Naive thymus-derived CD4-positive, alpha-beta T cell (primary cell): ENCODE results near the gene NARS2. TPM values are rescaled to one million over a fixed set of nuclear protein-coding genes. Genes with fewer than 3 reads are reported as not detected.
A peak's percentile ranks its signal among the peaks of the same experiment; 100 is the strongest.
"Not testable (repeated sequence)": the region's sequence is repeated elsewhere in the genome, so short reads cannot be mapped to it uniquely, and the experiment has no call there.

Source experiments
- ATAC-seq: fragments of 150-1000 bp; cut with Tn5 transposase; 2 replicates; pipeline ENCODE4 v1.10.0; 2021; ENCODE audit warnings: mild to moderate bottlenecking, moderate library complexity
- CTCF ChIA-PET: fragments of 350-600 bp; sonication (Branson Sonifier 250); formaldehyde crosslinking; loops from one replicate; lab custom pipeline; 2021; ENCODE audit warnings: antibody characterized with exemption; lab: Charles Lee
- POLR2A ChIA-PET: fragments of 350-600 bp; sonication (Branson Sonifier 250); formaldehyde crosslinking; loops from one replicate; lab custom pipeline; 2021; ENCODE audit warnings: antibody characterized with exemption, inconsistent platforms; lab: Charles Lee
- DNase-seq, 9 donors: peaks; one replicate each; pipeline versions ENCODE4 v3.0.0 to v3.0.0-alpha.2; 2020 to 2022; ENCODE audit warnings: mixed read lengths in 1 of 9
- H3K27ac ChIP-seq: one replicate; pipeline ENCODE4 v1.7.0; 2013; ENCODE audit warnings: mild to moderate bottlenecking, low read depth, low read length, moderate library complexity
- H3K27me3 ChIP-seq, 2 donors: one replicate each; pipeline ENCODE4 v1.7.0; 2013; ENCODE audit warnings: low read length in 2 of 2, mild to moderate bottlenecking in 2 of 2, moderate library complexity in 2 of 2; ENCODE audit not compliant: control insufficient read depth in 2 of 2, insufficient read depth in 2 of 2
- H3K36me3 ChIP-seq, 3 experiments: 1 replicate in 2 of 3; 2 replicates in 1 of 3; pipeline ENCODE4 v1.7.0; 2013; ENCODE audit warnings: low read length in 3 of 3, mild to moderate bottlenecking in 3 of 3, moderate library complexity in 1 of 3; ENCODE audit not compliant: insufficient read depth in 3 of 3, control insufficient read depth in 2 of 3
- H3K4me1 ChIP-seq, 2 donors: one replicate each; pipeline ENCODE4 v1.7.0; 2013; ENCODE audit warnings: low read length in 2 of 2, mild to moderate bottlenecking in 2 of 2, moderate library complexity in 1 of 2; ENCODE audit not compliant: control insufficient read depth in 2 of 2, insufficient read depth in 2 of 2
- H3K4me3 ChIP-seq: 2 replicates; pipeline ENCODE4 v1.7.0; 2013; ENCODE audit warnings: mild to moderate bottlenecking, low read length
- H3K9me3 ChIP-seq, 3 experiments: 1 replicate in 2 of 3; 2 replicates in 1 of 3; pipeline ENCODE4 v1.7.0; 2013; ENCODE audit warnings: low read length in 3 of 3; ENCODE audit not compliant: control insufficient read depth in 2 of 3
- H3K27ac Mint-ChIP-seq, 9 donors: one replicate each; pipeline ENCODE4 v1.8.0; 2020 to 2022; ENCODE audit warnings: mixed read lengths in 9 of 9, mild to moderate bottlenecking in 8 of 9, moderate library complexity in 5 of 9, inconsistent platforms in 2 of 9
- H3K27me3 Mint-ChIP-seq, 5 donors: one replicate each; pipeline ENCODE4 v1.8.0; 2021 to 2022; ENCODE audit warnings: mixed read lengths in 5 of 5, mild to moderate bottlenecking in 1 of 5
- H3K36me3 Mint-ChIP-seq, 5 donors: one replicate each; pipeline ENCODE4 v1.8.0; 2020 to 2022; ENCODE audit warnings: mixed read lengths in 5 of 5, mild to moderate bottlenecking in 3 of 5, inconsistent platforms in 1 of 5
- H3K4me1 Mint-ChIP-seq, 7 donors: one replicate each; pipeline ENCODE4 v1.8.0; 2020 to 2022; ENCODE audit warnings: mixed read lengths in 7 of 7, mild to moderate bottlenecking in 3 of 7, inconsistent platforms in 1 of 7
- H3K4me3 Mint-ChIP-seq, 10 donors: one replicate each; pipeline ENCODE4 v1.8.0; 2020 to 2022; ENCODE audit warnings: mild to moderate bottlenecking in 10 of 10, mixed read lengths in 10 of 10, moderate library complexity in 6 of 10, inconsistent platforms in 2 of 10
- H3K9me3 Mint-ChIP-seq, 11 donors: one replicate each; pipeline ENCODE4 v1.8.0; 2020 to 2022; ENCODE audit warnings: mixed read lengths in 11 of 11, mild to moderate bottlenecking in 4 of 11, inconsistent platforms in 1 of 11, moderate library complexity in 1 of 11
- intact Hi-C, 2 donors: fragments of 100-400 bp; cut with micrococcal nuclease; formaldehyde crosslinking; loops; one replicate each; pipeline ENCODE4 v1.15.1; 2023
- polyA plus RNA-seq, 2 donors: library from polyadenylated mRNA; unstranded; fragments of 300-500 nt; fragmentation: Illumina TruSeq; gene quantifications; one replicate each; pipeline ENCODE4 v1.2.3, GENCODE V29; 2021
- total RNA-seq, 6 experiments: library from RNA in 5 of 6; stranded (reverse) in 5 of 6; gene quantifications; 1 replicate in 5 of 6; 2 replicates in 1 of 6; pipeline ENCODE4 v1.2.3 and lab custom pipeline; 2021 to 2026

Gene NARS2
- total and polyA plus RNA-seq, 7 experiments from 2014 or later, result 9.3 to 21.5 (median 19.0) TPM

- no peak overlapping the region for H3K27ac ChIP-seq
- ChIA-PET POLR2A (interaction anchor here (0.6 kb wide), 1 partner anchor 34 kb away, joined by 5 read pairs; no protein-coding TSS in a partner anchor), CTCF (no interaction called here)
- H3K4me3 ChIP-seq, result no peak overlapping the region
- H3K36me3 ChIP-seq, result no peaks in the 10 kb centered on the region
- no peaks in the 10 kb centered on the region for H3K9me3 ChIP-seq
- peaks cover 4 to 37% (median 29%) of the 10 kb centered on the region in 5 donors for H3K36me3 Mint-ChIP-seq
- H3K4me3 Mint-ChIP-seq, result no peak overlapping the region
- DNase-seq (no peak), ATAC-seq (no peak)
- H3K27me3 ChIP-seq, result no peaks in the 10 kb centered on the region
- H3K27me3 Mint-ChIP-seq, result no peaks in the 10 kb centered on the region
- H3K4me1 ChIP-seq, result peaks cover 4 to 5% of the 10 kb centered on the region in 2 donors
- H3K9me3 Mint-ChIP-seq, result peaks cover 0 to 6% (median 0%) of the 10 kb centered on the region in 11 donors
- peaks cover 12 to 38% (median 17%) of the 10 kb centered on the region in 7 donors for H3K4me1 Mint-ChIP-seq
- intact Hi-C loops, result loop anchor here in 1 of 2 donors (5.0 kb wide), 2 partner anchors 176 to 646 kb away; partner anchors contain the start of genes AAMDC and RSF1
- H3K27ac Mint-ChIP-seq, result peak overlapping the region in 1 of 9 donors; percentile 2
Observed at GRCh38 chr11:78467931-78468330, 106.7 kb downstream of the NARS2 start.

- CTCF ChIA-PET, result no interaction called here
- DNase-seq (no peak), ATAC-seq (no peak)
- H3K4me3 ChIP-seq, result no peak overlapping the region
- H3K9me3 Mint-ChIP-seq, result peaks cover 0 to 6% (median 0%) of the 10 kb centered on the region in 11 donors
- no peaks in the 10 kb centered on the region for H3K36me3 ChIP-seq
- no peak overlapping the region for H3K27ac ChIP-seq
- H3K27ac Mint-ChIP-seq, result peak overlapping the region in 2 of 9 donors; percentile 2 to 6
- peaks cover 4 to 5% of the 10 kb centered on the region in 2 donors for H3K4me1 ChIP-seq
- H3K4me1 Mint-ChIP-seq, result peaks cover 12 to 36% (median 17%) of the 10 kb centered on the region in 7 donors
- no peaks in the 10 kb centered on the region for H3K27me3 ChIP-seq
- intact Hi-C loops, result loop anchor here in 1 of 2 donors (5.0 kb wide), 2 partner anchors 175 to 645 kb away; partner anchors contain the start of genes AAMDC and RSF1
- peaks cover 4 to 32% (median 25%) of the 10 kb centered on the region in 5 donors for H3K36me3 Mint-ChIP-seq
- no peaks in the 10 kb centered on the region for H3K27me3 Mint-ChIP-seq
- POLR2A ChIA-PET, result no interaction called here
- no peak overlapping the region for H3K4me3 Mint-ChIP-seq
- no peaks in the 10 kb centered on the region for H3K9me3 ChIP-seq
Observed at GRCh38 chr11:78467370-78467769, 107.3 kb downstream of the NARS2 start.

- H3K9me3 Mint-ChIP-seq, result no peaks in the 10 kb centered on the region
- ATAC-seq (peak; percentile 93), DNase-seq (peak in 6 of 9 donors; percentile 16 to 55 (median 26))
- H3K4me1 Mint-ChIP-seq, result peaks cover 12 to 44% (median 17%) of the 10 kb centered on the region in 7 donors
- peak overlapping the region; percentile 37 to 81 (median 64) for H3K4me3 Mint-ChIP-seq
- Histone ChIP-seq H3K4me1 (peaks cover 4 to 5% of the 10 kb centered on the region in 2 donors), H3K9me3 (no peaks in the 10 kb centered on the region), H3K4me3 (no peak overlapping the region), H3K36me3 (peaks cover 0 to 3% (median 0%) of the 10 kb centered on the region in 3 experiments), H3K27ac (peak overlapping the region; percentile 3), H3K27me3 (no peaks in the 10 kb centered on the region)
- ChIA-PET CTCF (no interaction called here), POLR2A (interaction anchor here (0.7 kb wide), 1 partner anchor 470 kb away, joined by 3 read pairs; no protein-coding TSS in a partner anchor)
- H3K36me3 Mint-ChIP-seq, result peaks cover 12 to 42% (median 33%) of the 10 kb centered on the region in 5 donors
- H3K27ac Mint-ChIP-seq, result peak overlapping the region; percentile 54 to 95 (median 79)
- intact Hi-C loops, result loop anchor here in 1 of 2 donors (1.0 to 5.0 kb wide), 7 partner anchors 15 to 643 kb away; partner anchors contain the start of genes AAMDC, GAB2, KCTD21 and RSF1
- no peaks in the 10 kb centered on the region for H3K27me3 Mint-ChIP-seq
Observed at GRCh38 chr11:78465169-78465942, 109.3 kb downstream of the NARS2 start.

GRCh38 chr11:78464787-78465168, 109.9 kb downstream of the NARS2 start:
- peak overlapping the region in 3 of 10 donors; percentile 79 to 92 (median 83) for H3K4me3 Mint-ChIP-seq
- not testable (repeated sequence) for H3K27ac ChIP-seq, H3K27me3 ChIP-seq, H3K36me3 ChIP-seq, DNase-seq, H3K27me3 Mint-ChIP-seq, H3K9me3 Mint-ChIP-seq, H3K4me3 ChIP-seq, H3K4me1 ChIP-seq, ATAC-seq, H3K9me3 ChIP-seq
- H3K4me1 Mint-ChIP-seq, result peaks cover 12 to 45% (median 17%) of the 10 kb centered on the region in 7 donors
- intact Hi-C loops, result loop anchor here in 1 of 2 donors (1.0 to 5.0 kb wide), 7 partner anchors 14 to 642 kb away; partner anchors contain the start of genes AAMDC, GAB2, KCTD21 and RSF1
- H3K27ac Mint-ChIP-seq, result peak overlapping the region in 2 of 9 donors; percentile 87 to 92
- ChIA-PET POLR2A (interaction anchor here (0.7 kb wide), 1 partner anchor 470 kb away, joined by 3 read pairs; no protein-coding TSS in a partner anchor), CTCF (interaction anchor here (0.6 kb wide), 1 partner anchor 103 kb away, joined by 3 read pairs; no protein-coding TSS in a partner anchor)
- peaks cover 14 to 45% (median 38%) of the 10 kb centered on the region in 5 donors for H3K36me3 Mint-ChIP-seq

GRCh38 chr11:78460471-78460870, 114.2 kb downstream of the NARS2 start:
- no peaks in the 10 kb centered on the region for H3K27me3 ChIP-seq
- no peaks in the 10 kb centered on the region for H3K27me3 Mint-ChIP-seq
- no peaks in the 10 kb centered on the region for H3K9me3 ChIP-seq
- peaks cover 3 to 30% (median 11%) of the 10 kb centered on the region in 7 donors for H3K4me1 Mint-ChIP-seq
- CTCF ChIA-PET, result no interaction called here
- ATAC-seq (no peak), DNase-seq (no peak)
- no peak overlapping the region for H3K27ac ChIP-seq
- no peak overlapping the region for H3K4me3 Mint-ChIP-seq
- POLR2A ChIA-PET, result no interaction called here
- peak overlapping the region in 2 of 9 donors; percentile 31 to 68 for H3K27ac Mint-ChIP-seq
- H3K9me3 Mint-ChIP-seq, result peaks cover 0 to 5% (median 0%) of the 10 kb centered on the region in 11 donors
- intact Hi-C loops, result no loop called here
- peaks cover 0 to under 1% of the 10 kb centered on the region in 2 donors for H3K4me1 ChIP-seq
- H3K4me3 ChIP-seq, result no peak overlapping the region
- peaks cover 19 to 69% (median 54%) of the 10 kb centered on the region in 5 donors for H3K36me3 Mint-ChIP-seq
- H3K36me3 ChIP-seq, result peaks cover 0 to 22% (median 0%) of the 10 kb centered on the region in 3 experiments

- no peak overlapping the region for H3K27ac Mint-ChIP-seq
- H3K9me3 Mint-ChIP-seq, result peaks cover 0 to 7% (median 0%) of the 10 kb centered on the region in 11 donors
- Histone ChIP-seq H3K4me3 (no peak overlapping the region), H3K27me3 (no peaks in the 10 kb centered on the region), H3K27ac (no peak overlapping the region), H3K36me3 (peaks cover 0 to 22% (median 0%) of the 10 kb centered on the region in 3 experiments), H3K4me1 (no peaks in the 10 kb centered on the region), H3K9me3 (no peaks in the 10 kb centered on the region)
- ATAC-seq (no peak), DNase-seq (no peak)
- no peak overlapping the region for H3K4me3 Mint-ChIP-seq
- intact Hi-C loops, result no loop called here
- peaks cover 3 to 27% (median 8%) of the 10 kb centered on the region in 7 donors for H3K4me1 Mint-ChIP-seq
- H3K27me3 Mint-ChIP-seq, result no peaks in the 10 kb centered on the region
- CTCF ChIA-PET, result no interaction called here
- peaks cover 19 to 72% (median 58%) of the 10 kb centered on the region in 5 donors for H3K36me3 Mint-ChIP-seq
- POLR2A ChIA-PET, result no interaction called here
Observed at GRCh38 chr11:78459738-78460137, 114.9 kb downstream of the NARS2 start.
